Keratinocyte (primary cell): ENCODE data around the gene TARS3.

Source experiments
- CTCF ChIP-seq, 3 experiments: IDR thresholded peaks in 1 of 3; conservative IDR thresholded peaks in 1 of 3; optimal IDR thresholded peaks in 1 of 3; 2 replicates in 2 of 3; 3 replicates in 1 of 3; pipeline versions ENCODE3 to v1.5.1; 2011; ENCODE audit warnings: low read length in 3 of 3, mild to moderate bottlenecking in 3 of 3, moderate library complexity in 2 of 3, control low read depth in 1 of 3, inconsistent platforms in 1 of 3; ENCODE audit not compliant: insufficient read depth in 2 of 3; ENCODE audit errors: extremely low read depth in 1 of 3
- EZH2 ChIP-seq: IDR thresholded peaks from one replicate; pipeline ENCODE4 v1.6.1; 2012; ENCODE audit warnings: inconsistent platforms, mild to moderate bottlenecking, low read length, moderate library complexity

DNA sequence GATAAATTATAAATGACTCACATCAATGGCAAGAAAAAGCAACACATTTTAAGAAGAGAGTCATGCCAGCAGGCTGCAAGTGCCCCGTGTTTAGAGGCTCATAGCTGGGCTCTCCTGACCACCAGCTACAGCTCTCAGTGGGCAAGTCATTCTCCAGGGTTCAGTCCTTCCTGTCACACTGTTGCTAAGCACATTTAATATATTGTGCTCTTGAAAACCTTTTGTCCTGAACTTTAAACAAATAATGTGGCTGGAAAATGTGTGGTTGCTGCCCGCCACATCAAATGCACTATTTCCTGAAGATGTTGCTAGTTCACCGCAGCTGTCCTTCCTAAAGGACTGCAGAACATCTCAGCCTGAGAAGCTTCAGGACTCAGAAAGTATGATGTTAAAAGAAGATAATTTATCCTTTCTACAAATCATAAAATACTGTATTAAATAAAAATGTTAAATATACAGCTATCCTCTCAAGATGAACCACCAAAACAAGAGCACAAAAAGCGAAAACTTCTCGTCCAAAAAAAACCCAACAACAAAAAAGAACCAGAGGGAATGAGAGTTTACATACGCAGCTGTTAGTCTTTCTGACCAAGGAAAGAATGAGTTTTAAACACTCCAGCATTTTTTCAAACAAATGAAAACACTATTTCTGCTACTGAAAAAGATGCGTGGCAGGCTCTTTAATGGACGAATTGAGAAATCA, 951 bp downstream of the TARS3 start:
- TF ChIP-seq CTCF (optimal IDR thresholded peaks at IDR 0.05 in 1 of 3, IDR thresholded peaks at IDR 0.05 in 1 of 3, conservative IDR thresholded peaks at IDR 0.05 in 1 of 3; ENCODE audit: extremely low read depth in 1 of 3, insufficient read depth in 2 of 3, low read length in 3 of 3) (no peak), EZH2 (no peak)
